Midbrain (tissue), 1 donor: ENCODE results near the gene PHOSPHO1.

ENCODE experiments used
- DNase-seq: peaks from one replicate; lab custom pipeline; 2025; lab: John Stamatoyannopoulos, UW

PHOSPHO1 gene

GRCh38 chr17:49218941-49219913 lies 11.4 kb downstream of the PHOSPHO1 start:
- DNase-seq = no peak

DNA sequence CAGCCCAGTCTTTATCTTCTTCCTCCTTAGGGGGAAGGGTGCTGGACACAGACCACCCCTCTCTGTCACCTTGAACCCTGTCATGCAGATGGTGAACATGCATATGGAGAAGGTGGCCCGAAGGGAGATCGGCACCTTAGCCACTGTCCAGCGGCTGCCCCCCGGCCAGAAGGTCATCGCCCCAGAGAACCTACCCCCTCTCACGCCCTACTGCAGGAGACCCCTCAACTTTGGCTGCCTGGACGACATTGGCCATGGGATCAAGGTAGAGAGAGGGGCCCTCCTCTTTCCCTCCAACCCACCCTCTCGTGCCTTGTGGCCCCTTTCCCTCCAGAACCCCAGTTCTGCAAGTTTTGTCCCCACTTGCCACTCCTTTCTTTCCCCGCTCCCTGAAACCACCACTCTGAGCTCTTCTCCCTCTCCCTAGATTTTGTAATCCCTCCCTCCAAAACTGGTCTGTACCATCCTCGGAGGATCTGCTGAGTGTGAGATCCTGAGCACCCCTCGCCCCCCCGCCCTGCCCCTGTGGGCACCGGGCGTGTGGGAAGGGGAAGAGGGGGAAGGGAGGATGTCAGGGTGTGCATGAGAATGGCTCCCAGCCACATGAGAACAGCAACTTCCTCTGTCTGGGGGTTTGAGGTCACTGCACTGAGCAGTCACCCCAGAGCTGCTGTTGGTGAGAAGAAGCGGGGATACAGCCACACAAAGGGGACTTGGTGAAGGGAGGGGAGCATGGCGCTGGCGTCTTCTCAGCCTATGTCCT lies 12.8 kb downstream of the PHOSPHO1 start:
- DNase-seq = peak; percentile 48

DNA sequence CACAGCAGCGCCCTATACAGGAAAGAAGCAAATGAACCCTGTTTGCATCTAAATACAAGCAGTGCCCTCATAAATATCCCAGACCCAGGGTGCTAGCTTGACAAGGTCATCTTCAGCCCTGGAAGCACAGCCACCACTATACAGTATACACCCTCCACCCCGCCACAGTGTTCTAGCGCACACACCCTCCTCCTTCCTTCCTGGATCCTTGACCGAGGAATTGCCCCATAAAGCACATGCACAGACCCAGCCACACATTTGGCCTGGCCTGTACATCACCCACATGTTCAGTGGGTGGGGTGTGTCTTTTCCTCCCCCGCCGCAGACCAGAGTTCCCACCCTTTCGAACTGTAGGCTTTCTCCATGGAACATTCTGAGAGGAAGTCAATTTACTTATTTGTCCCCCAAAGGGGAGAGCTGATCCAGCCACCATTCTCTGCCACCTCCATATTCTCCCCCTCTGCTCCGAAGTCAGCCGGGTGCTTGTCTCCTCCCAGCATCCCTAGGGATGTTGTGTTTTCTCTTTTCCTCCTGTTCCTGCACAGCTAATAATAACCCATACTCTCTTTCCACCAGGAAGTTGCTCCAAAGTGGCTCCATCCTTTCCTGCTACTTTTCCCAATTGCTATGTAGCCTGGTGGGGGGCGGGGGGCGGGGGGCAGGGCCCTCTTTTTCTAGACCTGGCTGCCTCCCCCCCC lies 13.5 kb downstream of the PHOSPHO1 start:
- no peak for DNase-seq

DNA sequence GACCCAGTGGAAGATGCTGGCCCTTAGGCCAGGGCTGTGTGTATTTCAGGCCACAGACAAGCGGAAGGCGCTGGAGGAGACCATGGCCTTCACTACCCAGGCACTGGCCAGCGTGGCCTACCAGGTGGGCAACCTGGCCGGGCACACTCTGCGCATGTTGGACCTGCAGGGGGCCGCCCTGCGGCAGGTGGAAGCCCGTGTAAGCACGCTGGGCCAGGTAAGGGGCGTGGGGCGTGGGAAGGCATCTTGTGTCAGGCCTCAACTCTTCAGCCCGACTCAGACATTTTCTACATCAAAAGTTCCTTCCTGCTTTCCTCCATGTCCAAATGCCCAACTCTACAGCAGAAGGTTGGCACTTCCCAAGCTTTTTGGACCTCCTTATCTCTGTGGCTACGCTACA lies 14.1 kb downstream of the PHOSPHO1 start:
- DNase-seq = no peak

- DNase-seq = peak; percentile 24
Observed at GRCh38 chr17:49214676-49215360, 15.8 kb downstream of the PHOSPHO1 start.

- no peak for DNase-seq
Observed at GRCh38 chr17:49213847-49214246, 16.7 kb downstream of the PHOSPHO1 start.

GRCh38 chr17:49213399-49213798 lies 17.2 kb downstream of the PHOSPHO1 start:
- DNase-seq = no peak

DNA sequence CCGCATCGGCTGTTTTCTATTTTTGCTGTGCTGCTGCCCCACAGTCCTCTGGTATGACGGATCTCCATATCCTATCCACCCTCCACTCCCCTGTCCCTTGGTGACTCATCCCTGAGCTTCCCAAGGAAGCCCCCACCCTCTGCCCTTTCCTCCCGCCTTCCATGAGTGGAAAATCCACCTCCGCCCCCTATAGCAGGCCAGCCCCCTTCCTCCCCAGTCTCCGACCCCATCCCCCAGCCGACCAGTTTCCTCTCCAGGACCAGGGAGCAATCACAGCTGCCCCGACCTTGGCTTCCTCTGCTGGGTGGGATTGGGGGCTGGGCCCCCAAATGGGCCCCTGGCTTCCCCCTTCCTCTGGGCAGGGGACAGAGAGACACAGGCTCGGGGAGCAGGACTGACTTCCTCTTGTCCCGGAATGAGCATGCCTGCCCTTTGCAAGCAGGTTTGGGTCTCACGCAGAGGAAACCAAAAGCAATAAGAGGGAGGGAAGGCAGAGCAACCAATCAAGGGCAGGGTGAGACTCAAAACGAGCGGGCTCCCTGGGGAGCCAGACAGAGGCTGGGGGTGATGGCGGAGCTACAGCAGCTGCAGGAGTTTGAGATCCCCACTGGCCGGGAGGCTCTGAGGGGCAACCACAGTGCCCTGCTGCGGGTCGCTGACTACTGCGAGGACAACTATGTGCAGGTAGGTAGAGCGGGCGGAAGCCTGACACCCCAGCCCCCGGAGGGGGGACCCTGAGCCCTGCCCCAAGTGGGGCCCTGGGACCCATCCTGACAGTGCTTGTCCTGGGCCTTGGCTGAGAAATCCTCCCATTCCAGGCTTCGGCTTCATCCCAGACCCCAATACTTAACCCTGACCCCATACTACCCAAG lies 20.2 kb downstream of the PHOSPHO1 start, which contains the start of the genes ABI3 and GNGT2:
TSS of gene ABI3 (plus strand) at position 550 of the 872 bp plus-strand sequence. CDS start at position 568, 18 bp downstream.
TSS of gene GNGT2 (minus strand) at position 417 of the 872 bp plus-strand sequence. CDS start 3,152 bp downstream, outside the sequence.
- no peak for DNase-seq

DNA sequence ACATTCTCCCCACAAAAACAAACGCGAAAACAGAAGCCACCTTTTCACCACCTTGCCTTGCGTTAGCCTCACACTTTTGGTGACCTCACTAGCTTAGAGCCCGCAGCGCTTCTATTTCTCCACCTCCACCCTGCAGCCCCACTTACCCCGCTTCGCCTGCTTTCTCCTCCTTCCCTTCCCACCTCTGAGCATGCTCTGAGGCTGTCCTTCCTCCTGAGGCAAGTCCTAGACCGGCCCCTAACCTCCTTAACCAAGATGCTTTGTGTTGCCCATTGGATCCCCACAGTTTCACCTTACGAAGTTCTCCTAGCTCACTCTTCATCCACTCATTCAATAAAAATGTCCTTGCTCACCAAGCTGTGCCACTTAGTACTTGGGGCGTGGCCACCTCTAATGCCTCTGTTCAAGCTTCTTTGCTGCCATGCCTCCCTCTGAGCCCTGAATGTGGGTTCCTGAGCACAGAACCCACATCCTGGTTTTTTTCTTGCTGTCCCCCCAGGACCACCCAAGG lies 21.5 kb downstream of the PHOSPHO1 start:
- no peak for DNase-seq

GRCh38 chr17:49204516-49204915 lies 26.1 kb downstream of the PHOSPHO1 start:
- DNase-seq = no peak

DNA sequence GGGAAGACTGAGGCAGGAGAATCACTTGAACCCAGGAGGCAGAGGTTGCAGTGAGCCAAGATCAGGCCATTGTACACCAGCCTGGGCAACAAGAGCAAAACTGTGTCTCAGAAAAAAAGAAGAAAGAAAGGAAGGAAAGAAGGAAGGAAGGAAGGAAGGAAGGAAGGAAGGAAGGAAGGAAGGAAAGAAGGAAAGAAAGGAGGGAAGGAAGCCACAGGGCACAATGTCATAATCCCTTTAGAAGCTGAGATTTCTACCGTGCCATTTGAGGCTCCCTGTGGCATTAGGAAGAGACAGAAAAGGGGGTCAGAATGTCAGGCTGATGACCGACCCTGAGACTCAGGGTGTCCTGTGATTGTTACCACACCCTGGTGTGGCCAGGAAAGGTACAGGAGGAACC lies 26.8 kb downstream of the PHOSPHO1 start:
- DNase-seq = no peak

DNA sequence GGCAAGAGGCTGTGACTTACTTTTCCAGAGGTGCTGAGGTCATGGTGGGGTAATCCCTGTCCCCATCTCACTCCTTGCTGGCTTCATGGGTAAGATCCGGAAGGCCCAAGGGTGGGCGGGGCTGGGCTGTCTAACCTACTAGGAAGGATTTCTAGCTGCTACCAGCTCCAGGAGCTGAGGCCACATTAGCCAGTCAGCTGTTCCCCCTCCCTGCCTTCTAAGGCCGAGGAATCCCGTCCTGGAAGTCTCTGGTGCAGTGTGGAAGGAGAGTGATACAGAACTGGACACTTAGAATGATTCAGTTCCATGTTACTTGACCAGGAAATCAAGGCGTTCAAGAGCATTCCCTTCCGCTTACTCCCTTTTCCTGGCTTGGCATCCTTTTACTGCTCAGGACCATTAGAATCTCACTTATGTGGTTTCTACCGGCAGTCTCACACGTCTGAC lies 29.1 kb downstream of the PHOSPHO1 start:
- no peak for DNase-seq

DNA sequence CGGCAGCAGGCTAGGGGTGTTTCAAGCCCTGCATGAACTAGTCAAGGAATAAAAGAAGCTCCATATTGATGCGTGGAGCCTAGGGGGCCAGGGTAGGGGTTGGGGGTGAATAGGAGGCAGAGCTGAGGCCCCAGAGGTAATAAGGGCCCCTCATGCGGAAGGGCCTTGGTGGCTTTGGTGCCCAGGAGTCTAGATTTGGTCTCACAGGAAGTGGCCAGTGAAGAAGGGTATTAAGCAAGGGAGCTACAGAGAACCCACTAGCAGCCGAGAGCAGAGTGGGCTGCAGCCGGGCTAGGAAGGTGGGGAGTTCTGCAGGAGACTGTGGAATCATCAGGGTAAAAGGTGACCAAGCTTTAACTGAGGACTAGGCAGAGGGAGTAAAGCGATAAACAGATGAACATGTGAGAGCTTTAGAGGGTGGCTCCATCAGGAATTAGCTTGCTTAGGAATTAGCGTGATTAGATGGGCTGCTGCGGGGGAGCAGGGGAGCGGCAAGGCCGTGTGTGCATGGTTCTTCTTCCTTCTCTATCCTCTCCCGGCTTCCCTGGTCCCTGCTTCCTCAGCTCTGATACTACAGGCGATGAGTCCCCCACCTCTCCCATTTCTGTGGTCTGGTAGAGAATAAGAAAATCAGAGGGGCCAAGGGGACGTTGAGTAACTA lies 30.0 kb downstream of the PHOSPHO1 start:
- DNase-seq = no peak

DNA sequence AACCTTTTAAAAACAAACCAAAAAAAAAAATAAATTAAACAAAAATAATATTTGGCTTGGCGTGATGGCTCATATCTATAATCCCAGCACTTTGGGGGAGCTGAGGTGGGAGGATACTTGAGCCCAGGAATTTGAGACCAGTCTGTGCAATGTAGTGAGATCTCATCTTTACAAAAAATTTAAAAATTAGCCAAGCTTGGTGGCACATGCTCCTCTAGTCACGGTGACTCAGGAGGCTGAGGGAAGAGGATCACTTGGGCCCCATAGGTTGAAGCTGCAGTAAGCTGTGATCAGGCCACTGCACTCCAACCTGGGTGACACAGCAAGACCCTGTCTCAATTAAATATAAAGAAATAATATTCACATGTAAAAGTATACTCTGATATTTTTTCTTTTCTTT lies 32.4 kb downstream of the PHOSPHO1 start:
- no peak for DNase-seq

GRCh38 chr17:49197346-49197998 lies 33.1 kb downstream of the PHOSPHO1 start:
- DNase-seq = no peak

DNA sequence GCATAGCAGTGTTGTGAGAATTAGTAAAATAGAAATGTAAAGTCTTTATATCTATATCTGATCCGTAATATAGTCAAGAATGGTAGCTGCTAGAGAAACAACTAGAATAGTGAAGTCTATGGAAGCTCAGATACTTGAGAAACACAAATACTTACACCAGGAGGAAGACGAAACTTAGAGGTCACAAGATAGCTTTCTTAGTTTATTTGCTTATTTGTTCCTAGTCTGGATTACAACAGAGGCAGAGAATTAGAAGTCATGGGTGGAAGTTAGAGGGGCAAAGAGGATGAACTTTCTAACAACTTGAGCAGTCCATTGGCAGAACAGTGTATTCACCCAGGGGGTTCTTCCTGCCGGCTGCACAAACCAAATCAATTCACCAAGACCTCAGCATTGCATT lies 34.1 kb downstream of the PHOSPHO1 start:
- DNase-seq = no peak

DNA sequence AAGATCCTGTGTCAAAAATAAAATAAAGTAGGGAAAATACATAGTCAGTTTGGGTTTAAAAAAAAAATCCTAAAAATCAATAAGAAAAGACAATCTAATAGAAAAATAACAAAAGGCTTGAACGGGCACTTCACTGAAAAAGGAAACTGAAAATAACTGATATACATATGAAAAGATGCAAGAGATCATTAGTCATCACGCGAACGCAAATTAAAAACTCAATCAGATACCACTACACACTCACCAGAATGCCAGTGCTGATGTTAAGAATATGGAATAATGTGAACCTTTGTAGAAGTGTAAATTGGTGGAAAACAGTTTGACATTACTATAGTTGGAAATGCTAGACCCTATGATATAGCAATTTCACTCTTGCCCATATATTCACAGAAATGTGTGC lies 34.8 kb downstream of the PHOSPHO1 start:
- no peak for DNase-seq

DNA sequence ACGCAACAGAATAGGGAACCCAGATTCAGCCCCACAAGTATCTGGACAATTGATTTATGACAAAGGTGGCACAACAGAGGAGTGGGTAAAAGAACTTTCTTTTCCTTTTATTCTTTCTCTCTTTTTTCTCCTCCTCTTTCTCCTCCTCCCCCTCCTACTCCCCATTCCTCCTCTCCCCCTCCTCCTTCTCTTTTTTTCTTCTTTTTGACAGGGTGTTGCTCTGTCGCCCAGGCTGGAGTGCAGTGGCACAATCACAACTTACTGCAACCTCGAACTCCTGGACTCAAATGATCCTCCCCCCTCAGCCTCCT lies 36.3 kb downstream of the PHOSPHO1 start:
- no peak for DNase-seq
